PC-3 (cell line): ENCODE measurements around the gene NUTM1. TPM values are rescaled to one million over a fixed set of nuclear protein-coding genes. Genes with fewer than 3 reads are reported as not detected.
A peak's percentile ranks its signal among the peaks of the same experiment; 100 is the strongest.
"Not testable (repeated sequence)": the region's sequence is repeated elsewhere in the genome, so short reads cannot be mapped to it uniquely, and the experiment has no call there.

ENCODE experiments used
- ATAC-seq: fragments of 200-7000 bp; cut with Tn5 transposase; 2 replicates; pipeline ENCODE4 v1.9.1; 2020; ENCODE audit warnings: mild to moderate bottlenecking, moderate library complexity
- BruUV-seq: library from RNA; stranded (reverse); fragments of 400-500 nt; replicated peaks from 2 replicates; lab custom pipeline; 2021; lab: Mats Ljungman, UMichigan
- CTCF ChIA-PET: fragments of 300-600 bp; sonication (Branson Sonifier 250); formaldehyde crosslinking; loops from one replicate; lab custom pipeline; 2022; ENCODE audit warnings: antibody characterized with exemption; lab: Charles Lee
- POLR2A ChIA-PET: fragments of 300-600 bp; sonication (Branson Sonifier 250); formaldehyde crosslinking; loops from one replicate; lab custom pipeline; 2022; ENCODE audit warnings: antibody characterized with exemption; ENCODE audit not compliant: unreplicated experiment; lab: Charles Lee
- DNase-seq: peaks from one replicate; pipeline ENCODE4 v3.0.0-alpha.2; 2015
- H2AFZ ChIP-seq: fragments of 300-600 bp; sonication (generic); 2 replicates; pipeline ENCODE4 v1.6.0; 2016; ENCODE audit warnings: antibody characterized with exemption, low read length
- H3F3A ChIP-seq: fragments of 300-600 bp; sonication (generic); one replicate; pipeline ENCODE4 v1.6.0; 2017; ENCODE audit warnings: antibody characterized with exemption, low read length, control low read depth, mild to moderate bottlenecking; ENCODE audit not compliant: unreplicated experiment
- H3K27ac ChIP-seq: fragments of 300-600 bp; sonication (generic); 2 replicates; pipeline ENCODE4 v1.5.1; 2016; ENCODE audit warnings: mild to moderate bottlenecking, low read length
- H3K27me3 ChIP-seq: fragments of 300-600 bp; sonication (generic); 2 replicates; pipeline ENCODE4 v1.6.1; 2016; ENCODE audit warnings: low read length, mixed read lengths
- H3K36me3 ChIP-seq: fragments of 300-600 bp; sonication (generic); 2 replicates; pipeline ENCODE4 v1.6.1; 2016; ENCODE audit warnings: low read depth, mixed run types, low read length, mixed read lengths
- H3K4me1 ChIP-seq: fragments of 300-600 bp; sonication (generic); 2 replicates; pipeline ENCODE4 v1.5.1; 2016; ENCODE audit warnings: low read length; ENCODE audit not compliant: insufficient read depth
- H3K4me2 ChIP-seq: fragments of 300-600 bp; sonication (generic); 2 replicates; pipeline ENCODE4 v1.6.0; 2016; ENCODE audit warnings: low read length
- H3K4me3 ChIP-seq: fragments of 300-600 bp; sonication (generic); 2 replicates; pipeline ENCODE4 v1.5.1; 2016; ENCODE audit warnings: mild to moderate bottlenecking, low read length, mixed read lengths
- H3K79me2 ChIP-seq: fragments of 300-600 bp; sonication (generic); 2 replicates; pipeline ENCODE4 v1.6.1; 2017; ENCODE audit warnings: low read length, mixed read lengths
- H3K9ac ChIP-seq: fragments of 300-600 bp; sonication (generic); 2 replicates; pipeline ENCODE4 v1.6.0; 2016; ENCODE audit warnings: mild to moderate bottlenecking, low read length
- H3K9me2 ChIP-seq: fragments of 300-600 bp; sonication (generic); replicated peaks from 2 replicates; pipeline ENCODE4 v1.6.1; 2016; ENCODE audit warnings: mixed run types, low read length, mixed read lengths
- H3K9me3 ChIP-seq: fragments of 300-600 bp; sonication (generic); 2 replicates; pipeline ENCODE4 v1.6.1; 2016; ENCODE audit warnings: low read length, mixed read lengths
- H4K20me1 ChIP-seq: fragments of 300-600 bp; sonication (generic); 2 replicates; pipeline ENCODE4 v1.6.1; 2016; ENCODE audit warnings: low read length, mixed read lengths
- CTCF ChIP-seq: fragments of 300-600 bp; sonication (generic); conservative IDR thresholded peaks from 2 replicates; pipeline ENCODE4 v1.5.1; 2017; ENCODE audit warnings: antibody characterized with exemption, low read depth, mild to moderate bottlenecking, low read length
- EZH2 ChIP-seq: fragments of 300-600 bp; sonication (generic); IDR thresholded peaks from one replicate; pipeline ENCODE4 v1.6.1; 2017; ENCODE audit warnings: antibody characterized with exemption, mild to moderate bottlenecking, low read length; ENCODE audit not compliant: unreplicated experiment
- EZH2phosphoT487 ChIP-seq: fragments of 300-600 bp; sonication (generic); IDR thresholded peaks from 2 replicates; pipeline ENCODE4 v1.6.1; 2018; ENCODE audit warnings: mild to moderate bottlenecking, antibody characterized with exemption, low read length, borderline replicate concordance
- intact Hi-C: fragments of 100-400 bp; cut with micrococcal nuclease; formaldehyde crosslinking; loops from 2 replicates; pipeline ENCODE4 v1.9.0; 2023
- total RNA-seq: library from RNA; depleted of rRNA; stranded (reverse); fragments of >200 nt; gene quantifications from 2 replicates; pipeline ENCODE4 v1.2.3, GENCODE V29; 2014

NUTM1 gene
- total RNA-seq, 1 experiment from 2014 or later: 0.04 TPM

- no peaks in the 10 kb centered on the region for H4K20me1 ChIP-seq
- BruUV-seq: no TSS peak
- no peaks in the 10 kb centered on the region for H3K9me2 ChIP-seq
- no peaks in the 10 kb centered on the region for H3F3A ChIP-seq
- no peaks in the 10 kb centered on the region for H3K27me3 ChIP-seq
- no peaks in the 10 kb centered on the region for H3K9me3 ChIP-seq
- H3K4me2 ChIP-seq: no peak overlapping the region
- intact Hi-C loops: no loop called here
- no peak overlapping the region for H3K4me3 ChIP-seq
- H2AFZ ChIP-seq: no peak overlapping the region
- TF ChIP-seq CTCF (no peak), EZH2 (no peak), EZH2phosphoT487 (no peak)
- no peaks in the 10 kb centered on the region for H3K79me2 ChIP-seq
- H3K36me3 ChIP-seq: no peaks in the 10 kb centered on the region
- no peak overlapping the region for H3K9ac ChIP-seq
- CTCF ChIA-PET: no interaction called here
- peaks cover 10% of the 10 kb centered on the region; the same call in 1 of the 2 replicates for H3K4me1 ChIP-seq
- ATAC-seq (no peak), DNase-seq (peak; percentile 30)
- POLR2A ChIA-PET: no interaction called here
- H3K27ac ChIP-seq: no peak overlapping the region
Measured at GRCh38 chr15:34374816-34375215, 31.7 kb downstream of the NUTM1 start.

GRCh38 chr15:34375541-34375940 is 32.4 kb downstream of the NUTM1 start:
- H3K4me1 ChIP-seq, CTCF ChIA-PET, H3K9me3 ChIP-seq, H3K9ac ChIP-seq, H3K79me2 ChIP-seq, H3K27ac ChIP-seq, intact Hi-C loops, H3K36me3 ChIP-seq, H4K20me1 ChIP-seq, BruUV-seq, H3K4me3 ChIP-seq, H3K9me2 ChIP-seq, H3K27me3 ChIP-seq, DNase-seq, H2AFZ ChIP-seq, H3K4me2 ChIP-seq, H3F3A ChIP-seq, ATAC-seq, POLR2A ChIA-PET: not testable (repeated sequence)

DNA sequence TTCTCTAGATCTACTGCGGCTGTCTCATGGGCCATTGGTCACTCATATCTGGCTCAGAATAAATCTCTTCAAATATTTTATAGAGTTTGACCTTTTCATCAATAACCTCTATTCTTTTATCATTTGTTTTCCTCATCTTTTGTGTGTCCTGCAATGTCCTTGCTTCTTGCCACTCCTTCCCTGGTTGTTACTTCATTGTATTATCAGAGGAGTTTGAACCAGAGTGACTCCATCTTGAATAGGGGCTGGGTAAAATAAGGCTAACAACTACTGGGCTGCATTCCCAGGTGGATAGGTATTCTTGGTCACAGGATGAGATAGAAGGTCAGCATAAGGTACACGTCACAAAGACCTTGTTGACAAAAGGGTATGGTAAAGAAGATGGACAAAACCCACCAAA is 33.7 kb downstream of the NUTM1 start:
- Histone ChIP-seq H3K9me2 (no peaks in the 10 kb centered on the region), H3K27me3 (no peaks in the 10 kb centered on the region), H3K4me1 (0 out of 2 replicates have a peak, but pooled peaks cover 5% of the 10 kb centered on the region), H3K9me3 (no peaks in the 10 kb centered on the region), H3K36me3 (no peaks in the 10 kb centered on the region), H2AFZ (no peak overlapping the region), H3K79me2 (no peaks in the 10 kb centered on the region), H3K9ac (no peak overlapping the region), H4K20me1 (no peaks in the 10 kb centered on the region), H3K4me2 (no peak overlapping the region), H3K4me3 (no peak overlapping the region), H3K27ac (no peak overlapping the region), H3F3A (no peaks in the 10 kb centered on the region)
- DNase-seq (no peak), ATAC-seq (no peak)
- BruUV-seq: no TSS peak
- ChIA-PET POLR2A (no interaction called here), CTCF (no interaction called here)
- no peak for TF ChIP-seq EZH2phosphoT487
- TF ChIP-seq CTCF: no peak
- TF ChIP-seq EZH2: no peak
- intact Hi-C loops: no loop called here

GRCh38 chr15:34380491-34380890 is 37.4 kb downstream of the NUTM1 start:
- DNase-seq, ATAC-seq, H3K4me2 ChIP-seq, H3K9ac ChIP-seq, H3K9me3 ChIP-seq, H3F3A ChIP-seq, BruUV-seq, H3K4me3 ChIP-seq, H3K27ac ChIP-seq, CTCF ChIA-PET, POLR2A ChIA-PET, H3K36me3 ChIP-seq, H3K27me3 ChIP-seq, intact Hi-C loops, H3K9me2 ChIP-seq, H2AFZ ChIP-seq, H3K79me2 ChIP-seq, H3K4me1 ChIP-seq, H4K20me1 ChIP-seq: not testable (repeated sequence)

- H3K27me3 ChIP-seq, H3F3A ChIP-seq, H3K4me3 ChIP-seq, H3K4me1 ChIP-seq, CTCF ChIA-PET, H4K20me1 ChIP-seq, H3K79me2 ChIP-seq, ATAC-seq, intact Hi-C loops, H3K27ac ChIP-seq, H3K36me3 ChIP-seq, H3K9me2 ChIP-seq, H3K4me2 ChIP-seq, DNase-seq, H2AFZ ChIP-seq, POLR2A ChIA-PET, H3K9me3 ChIP-seq, BruUV-seq, H3K9ac ChIP-seq: not testable (repeated sequence)
Measured at GRCh38 chr15:34381829-34382521, 38.9 kb downstream of the NUTM1 start.
